Measurements from ENCODE around the gene IL21R.

The IL21R gene

GRCh38 chr16:27374221-27374803 is 27.7 kb upstream of the IL21R start:
- DNase-seq (ENCODE audit: low read depth in 2 of 2) = no peak
- TF ChIP-seq CTCF (IDR thresholded peaks at IDR 0.05; ENCODE audit: low read depth, low read length) = no peak
- no peak overlapping the region for H3K4me3 ChIP-seq (replicated peaks in 1 of 2; ENCODE audit: low read depth in 2 of 2, low read length in 2 of 2)

- no peak overlapping the region for H3K4me3 ChIP-seq (replicated peaks in 1 of 2; ENCODE audit: low read depth in 2 of 2, low read length in 2 of 2)
- peak; percentile 73 for TF ChIP-seq CTCF (IDR thresholded peaks at IDR 0.05; ENCODE audit: low read depth, low read length)
- DNase-seq (ENCODE audit: low read depth in 2 of 2) = peak; percentile 80 to 86
These were observed 27.1 kb upstream of the IL21R start for GRCh38 chr16:27374804-27375425.

GRCh38 chr16:27377666-27378485 is 24.1 kb upstream of the IL21R start:
- no peak for DNase-seq (ENCODE audit: low read depth in 2 of 2)
- no peak for TF ChIP-seq CTCF (IDR thresholded peaks at IDR 0.05; ENCODE audit: low read depth, low read length)

DNA sequence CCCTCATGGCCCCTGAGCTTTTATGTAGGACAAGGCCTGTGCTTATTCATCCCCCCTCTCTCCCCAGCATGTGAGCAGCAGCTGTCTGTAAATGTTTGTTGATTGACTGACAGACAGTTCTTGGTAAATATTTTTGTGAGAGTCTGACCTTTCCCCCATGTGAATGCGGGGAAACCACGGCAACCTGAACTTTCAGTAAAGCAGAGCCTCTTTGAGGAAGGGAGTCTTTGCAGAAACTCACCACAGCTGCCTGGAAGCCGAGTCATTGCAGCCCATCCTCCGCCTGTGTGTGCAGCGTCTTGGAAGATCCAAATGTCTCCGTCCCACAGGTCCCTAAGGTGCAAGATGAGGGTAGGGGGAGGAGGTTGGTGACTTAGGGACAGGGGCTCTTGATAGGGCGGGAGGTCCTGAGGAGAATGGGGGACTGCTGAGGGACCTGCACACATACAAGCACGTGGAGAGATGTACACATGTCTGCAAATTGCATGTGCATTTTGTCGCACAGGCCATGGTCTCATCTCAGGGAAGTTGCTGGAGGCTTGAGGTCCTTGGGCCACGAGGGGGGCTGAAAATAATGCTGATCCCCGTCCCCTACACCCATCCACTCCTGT is 23.0 kb upstream of the IL21R start:
- no peak overlapping the region for H3K4me3 ChIP-seq (replicated peaks in 1 of 2; ENCODE audit: low read depth in 2 of 2, low read length in 2 of 2)
- peak in 1 of 2 donors; percentile 24 for DNase-seq (ENCODE audit: low read depth in 2 of 2)
- TF ChIP-seq CTCF (IDR thresholded peaks at IDR 0.05; ENCODE audit: low read depth, low read length) = no peak

More at GRCh38 chr16:27377666-27378485, 24.1 kb upstream of the IL21R start:
- H3K4me3 ChIP-seq (replicated peaks in 1 of 2; ENCODE audit: low read depth in 2 of 2, low read length in 2 of 2) = no peak overlapping the region

GRCh38 chr16:27379919-27380318 is 22.1 kb upstream of the IL21R start:
- no peak for TF ChIP-seq CTCF (IDR thresholded peaks at IDR 0.05; ENCODE audit: low read depth, low read length)
- no peak for DNase-seq (ENCODE audit: low read depth in 2 of 2)
- no peak overlapping the region for H3K4me3 ChIP-seq (replicated peaks in 1 of 2; ENCODE audit: low read depth in 2 of 2, low read length in 2 of 2)

GRCh38 chr16:27381236-27381635 is 20.7 kb upstream of the IL21R start:
- DNase-seq (ENCODE audit: low read depth in 2 of 2) = no peak
- no peak for TF ChIP-seq CTCF (IDR thresholded peaks at IDR 0.05; ENCODE audit: low read depth, low read length)
- H3K4me3 ChIP-seq (replicated peaks in 1 of 2; ENCODE audit: low read depth in 2 of 2, low read length in 2 of 2) = no peak overlapping the region

All from cardiac fibroblast (primary cell).